ENCODE results near the gene C1QC.

C1QC gene

DNA sequence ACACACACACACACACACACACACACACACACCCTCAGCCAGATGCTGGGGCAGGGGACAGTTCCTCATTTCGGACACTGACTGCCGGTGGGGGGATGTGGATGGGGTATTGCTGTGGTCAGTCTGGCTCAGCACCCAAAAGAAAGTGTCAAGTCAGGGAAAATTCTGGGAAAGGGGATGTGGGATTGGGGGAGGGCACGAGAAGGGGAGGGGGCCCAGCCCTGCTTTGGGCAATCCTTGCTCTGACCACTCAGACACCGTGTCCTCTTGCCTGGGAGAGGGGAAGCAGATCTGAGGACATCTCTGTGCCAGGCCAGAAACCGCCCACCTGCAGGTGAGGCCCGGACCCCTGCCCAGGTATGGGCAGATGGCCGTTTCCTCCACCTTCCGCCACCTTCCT, at the start of gene C1QC:
C1QC (plus strand) TSS at position 253 of the 400 bp plus-strand sequence. CDS start 391 bp downstream, outside the sequence.
- in situ Hi-C loops (cut with MboI; ENCODE audit: low sequenced_read_pairs) = loop anchor here (10.0 kb wide), 1 partner anchor 219 kb away; no protein-coding TSS in a partner anchor

- in situ Hi-C loops (cut with MboI; ENCODE audit: low sequenced_read_pairs) = no loop called here
These were observed 49.0 kb upstream of the C1QC start for GRCh38 chr1:22594396-22594795.

GRCh38 chr1:22595108-22595507, 48.3 kb upstream of the C1QC start:
- in situ Hi-C loops (cut with MboI; ENCODE audit: low sequenced_read_pairs) = no loop called here

DNA sequence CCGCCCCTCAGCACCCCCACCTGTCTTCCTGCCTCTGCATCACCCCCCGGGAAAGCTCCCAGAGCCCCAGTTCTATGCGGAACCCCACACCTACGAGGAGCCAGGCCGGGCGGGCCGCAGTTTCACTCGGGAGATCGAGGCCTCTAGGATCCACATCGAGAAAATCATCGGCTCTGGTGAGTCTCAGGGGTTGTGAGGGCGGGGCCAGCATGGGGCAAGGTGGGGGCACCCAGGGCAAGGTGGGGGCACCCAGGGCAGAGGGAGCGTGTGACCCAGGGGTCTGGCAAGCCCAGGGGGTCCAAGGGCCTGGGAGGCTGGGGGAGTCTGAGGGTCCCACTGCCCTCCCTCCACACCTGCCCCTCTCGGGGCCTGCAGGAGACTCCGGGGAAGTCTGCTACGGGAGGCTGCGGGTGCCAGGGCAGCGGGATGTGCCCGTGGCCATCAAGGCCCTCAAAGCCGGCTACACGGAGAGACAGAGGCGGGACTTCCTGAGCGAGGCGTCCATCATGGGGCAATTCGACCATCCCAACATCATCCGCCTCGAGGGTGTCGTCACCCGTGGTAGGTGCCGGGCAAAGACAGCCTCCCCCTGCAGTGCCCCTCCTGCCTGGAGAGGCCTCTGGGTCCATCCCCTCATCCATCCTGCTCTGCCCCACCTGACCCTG, 46.0 kb upstream of the C1QC start:
- in situ Hi-C loops (cut with MboI; ENCODE audit: low sequenced_read_pairs) = no loop called here

DNA sequence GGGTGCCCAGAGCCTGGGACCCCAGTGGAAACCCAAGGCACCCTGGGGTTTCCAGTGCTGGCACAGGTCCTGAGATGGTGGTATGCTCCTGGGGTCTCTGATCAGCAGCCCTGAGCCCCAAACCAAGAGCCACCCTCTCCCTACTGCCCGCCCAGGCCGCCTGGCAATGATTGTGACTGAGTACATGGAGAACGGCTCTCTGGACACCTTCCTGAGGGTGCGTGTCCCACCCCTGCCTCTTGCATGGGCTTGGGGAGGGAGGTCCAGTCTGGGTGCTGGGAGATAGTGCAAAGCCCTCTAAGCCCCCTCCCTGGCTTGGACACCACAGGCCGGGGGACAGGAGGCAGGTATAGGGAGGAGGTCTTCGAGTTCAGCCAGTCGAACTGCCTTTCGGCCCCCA, 45.4 kb upstream of the C1QC start:
- in situ Hi-C loops (cut with MboI; ENCODE audit: low sequenced_read_pairs) = no loop called here

DNA sequence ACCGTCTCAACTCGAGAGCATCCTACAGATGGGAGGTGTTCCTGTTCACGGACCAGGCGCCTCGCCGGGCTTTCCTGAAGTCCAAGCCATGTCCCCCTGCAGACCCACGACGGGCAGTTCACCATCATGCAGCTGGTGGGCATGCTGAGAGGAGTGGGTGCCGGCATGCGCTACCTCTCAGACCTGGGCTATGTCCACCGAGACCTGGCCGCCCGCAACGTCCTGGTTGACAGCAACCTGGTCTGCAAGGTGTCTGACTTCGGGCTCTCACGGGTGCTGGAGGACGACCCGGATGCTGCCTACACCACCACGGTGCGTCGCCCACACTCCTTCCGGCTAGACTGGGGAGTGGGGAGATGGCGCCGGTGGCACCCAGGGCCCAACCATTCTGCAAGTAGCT, 44.7 kb upstream of the C1QC start:
- in situ Hi-C loops (cut with MboI; ENCODE audit: low sequenced_read_pairs) = no loop called here

DNA sequence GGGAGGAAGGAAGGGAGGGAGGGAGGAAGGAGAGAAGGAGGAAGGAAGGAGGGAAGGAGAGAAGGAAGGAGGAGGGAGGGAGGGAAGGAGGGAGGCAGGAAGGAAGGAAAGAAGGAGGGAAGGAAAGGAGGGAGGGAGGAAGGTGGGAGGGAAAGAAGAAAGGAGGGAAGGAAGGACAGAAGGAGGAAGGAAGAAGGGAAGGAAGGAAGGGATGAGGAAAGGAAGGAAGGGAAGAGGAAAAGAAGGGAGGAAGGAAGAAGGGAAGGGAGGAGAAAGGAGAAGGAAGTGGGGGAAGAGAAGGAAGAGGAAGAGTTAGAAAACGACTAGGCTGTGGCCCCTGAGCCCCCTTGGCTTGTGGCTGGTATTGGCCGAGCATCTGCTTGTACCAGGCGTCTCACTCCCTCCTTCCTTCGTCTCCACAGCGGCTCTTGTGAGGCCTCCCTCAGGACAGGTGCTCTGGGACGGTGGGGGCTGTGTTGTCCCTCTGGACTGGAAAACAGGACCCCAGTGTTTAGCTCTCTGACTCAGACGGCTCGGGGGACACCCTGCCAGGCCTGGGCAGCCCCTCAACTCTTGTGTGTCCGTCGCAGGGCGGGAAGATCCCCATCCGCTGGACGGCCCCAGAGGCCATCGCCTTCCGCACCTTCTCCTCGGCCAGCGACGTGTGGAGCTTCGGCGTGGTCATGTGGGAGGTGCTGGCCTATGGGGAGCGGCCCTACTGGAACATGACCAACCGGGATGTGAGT, 43.2 kb upstream of the C1QC start:
- in situ Hi-C loops (cut with MboI; ENCODE audit: low sequenced_read_pairs) = no loop called here

- in situ Hi-C loops (cut with MboI; ENCODE audit: low sequenced_read_pairs) = no loop called here
These were observed 42.4 kb upstream of the C1QC start for GRCh38 chr1:22600817-22601605.

GRCh38 chr1:22601610-22602009, 41.8 kb upstream of the C1QC start:
- in situ Hi-C loops (cut with MboI; ENCODE audit: low sequenced_read_pairs) = no loop called here

- in situ Hi-C loops (cut with MboI; ENCODE audit: low sequenced_read_pairs) = no loop called here
These were observed 41.2 kb upstream of the C1QC start for GRCh38 chr1:22602060-22602740.

DNA sequence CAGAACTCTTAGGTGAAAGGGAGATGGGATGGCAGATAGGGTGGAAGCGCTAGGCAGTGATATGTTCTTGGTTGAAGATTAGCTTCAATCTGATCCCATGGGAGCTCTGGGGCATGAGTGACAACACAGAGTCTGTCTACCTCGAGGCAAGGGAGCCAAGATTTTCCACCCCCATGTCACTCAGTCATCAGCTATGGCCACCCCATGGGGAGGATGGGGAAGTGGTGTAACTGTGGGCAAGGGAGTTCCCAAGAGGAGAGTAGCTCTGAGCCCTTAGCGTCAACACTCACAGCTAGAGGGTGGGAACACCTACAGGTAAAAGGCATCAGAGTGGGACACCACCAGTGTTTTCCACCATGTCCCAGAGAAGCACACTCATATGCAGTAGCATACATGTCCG, 37.3 kb upstream of the C1QC start:
- in situ Hi-C loops (cut with MboI; ENCODE audit: low sequenced_read_pairs) = no loop called here

DNA sequence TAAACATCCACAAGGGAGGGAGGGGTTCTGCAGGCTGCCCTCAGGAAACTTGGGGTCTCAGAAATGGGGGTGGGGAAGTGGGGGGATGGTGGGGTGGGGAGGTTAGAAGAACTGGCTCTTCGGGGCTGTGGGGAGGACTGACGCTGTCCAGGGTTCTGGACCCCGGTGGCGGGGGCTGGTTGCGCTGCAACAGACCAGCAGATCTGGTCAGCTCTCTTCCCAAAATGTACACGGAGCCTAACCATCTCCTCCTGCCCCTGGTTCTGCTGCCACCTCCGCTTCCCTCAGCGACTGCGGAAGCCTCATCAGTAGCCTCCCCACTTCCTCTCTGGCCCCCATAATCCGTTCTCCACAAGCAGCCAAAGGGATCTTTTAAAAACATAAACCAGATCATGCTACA, 36.3 kb upstream of the C1QC start:
- in situ Hi-C loops (cut with MboI; ENCODE audit: low sequenced_read_pairs) = no loop called here

GRCh38 chr1:22608361-22608760, 35.1 kb upstream of the C1QC start:
- in situ Hi-C loops (cut with MboI; ENCODE audit: low sequenced_read_pairs) = no loop called here

GRCh38 chr1:22609291-22609690, 34.1 kb upstream of the C1QC start:
- in situ Hi-C loops (cut with MboI; ENCODE audit: low sequenced_read_pairs) = no loop called here

DNA sequence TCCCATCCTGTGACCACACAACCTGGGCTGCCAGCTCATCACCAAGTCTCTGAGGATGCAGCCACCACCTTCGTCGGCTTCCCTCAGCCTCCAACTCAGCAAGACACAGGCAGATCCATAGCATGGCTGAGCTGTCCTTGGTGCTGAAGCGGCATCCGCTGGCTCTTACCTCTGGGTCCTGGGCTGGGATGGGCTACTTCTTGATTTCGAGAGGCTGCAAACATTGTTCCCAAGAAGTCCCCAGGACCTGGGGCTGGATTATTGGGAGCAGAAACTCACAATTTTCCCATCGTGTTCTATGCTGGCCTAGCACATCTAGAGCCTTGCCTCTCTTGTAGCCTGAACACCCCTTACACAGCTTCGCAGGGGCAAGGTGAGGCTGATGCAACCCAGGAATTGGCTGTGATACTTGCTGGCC, 31.9 kb upstream of the C1QC start:
- in situ Hi-C loops (cut with MboI; ENCODE audit: low sequenced_read_pairs) = no loop called here

GRCh38 chr1:22612671-22613571, 30.5 kb upstream of the C1QC start:
- in situ Hi-C loops (cut with MboI; ENCODE audit: low sequenced_read_pairs) = no loop called here

- in situ Hi-C loops (cut with MboI; ENCODE audit: low sequenced_read_pairs) = no loop called here
These were observed 29.9 kb upstream of the C1QC start for GRCh38 chr1:22613572-22613918.

DNA sequence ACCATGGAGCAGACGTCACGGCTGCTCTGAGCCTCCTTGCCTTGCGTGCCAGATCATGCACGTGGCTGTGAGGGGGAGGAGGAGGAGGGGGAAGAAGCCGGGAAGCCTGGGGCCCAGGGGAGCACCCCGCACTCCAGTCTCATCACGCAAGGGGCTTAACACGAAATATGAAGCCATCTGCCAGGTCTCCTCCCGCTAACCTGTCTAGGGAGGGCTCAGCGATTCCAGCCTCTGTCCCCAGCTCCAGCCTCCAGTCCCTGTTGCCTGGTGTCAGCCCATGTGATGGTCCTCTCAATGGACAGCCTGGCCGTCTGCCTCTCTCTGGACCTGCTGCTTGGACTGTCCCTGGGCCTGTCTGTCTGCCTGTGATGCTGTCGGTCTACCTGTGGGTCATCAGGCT, 29.5 kb upstream of the C1QC start:
- in situ Hi-C loops (cut with MboI; ENCODE audit: low sequenced_read_pairs) = no loop called here

GRCh38 chr1:22615886-22616285, 27.5 kb upstream of the C1QC start:
- in situ Hi-C loops (cut with MboI; ENCODE audit: low sequenced_read_pairs) = no loop called here

GRCh38 chr1:22616571-22616970, 26.9 kb upstream of the C1QC start:
- in situ Hi-C loops (cut with MboI; ENCODE audit: low sequenced_read_pairs) = no loop called here

Data from HL-60/S4 (cell line).